AG10803 (cell line): ENCODE data around the gene ZCCHC9.
"Not testable (repeated sequence)": the region's sequence is repeated elsewhere in the genome, so short reads cannot be mapped to it uniquely, and the experiment has no call there.

Experiments
- DNase-seq: peaks from one replicate; pipeline ENCODE4 v3.0.0; 2010; ENCODE audit warnings: low read depth
- H3K4me3 ChIP-seq: 2 replicates; pipeline ENCODE4 v1.5.1; 2011; ENCODE audit warnings: mild to moderate bottlenecking, low read length, control low read depth
- TF ChIP-seq, protein P1 (sequence below): conservative IDR thresholded peaks from 2 replicates; pipeline ENCODE4 v1.5.1; 2011; ENCODE audit warnings: mild to moderate bottlenecking, low read length, control low read depth, inconsistent platforms

The ZCCHC9 gene

GRCh38 chr5:81290146-81290545 lies 11.2 kb upstream of the ZCCHC9 start:
- peak; percentile 41 for DNase-seq
- H3K4me3 ChIP-seq, result no peak overlapping the region
- TF ChIP-seq, protein P1, sequence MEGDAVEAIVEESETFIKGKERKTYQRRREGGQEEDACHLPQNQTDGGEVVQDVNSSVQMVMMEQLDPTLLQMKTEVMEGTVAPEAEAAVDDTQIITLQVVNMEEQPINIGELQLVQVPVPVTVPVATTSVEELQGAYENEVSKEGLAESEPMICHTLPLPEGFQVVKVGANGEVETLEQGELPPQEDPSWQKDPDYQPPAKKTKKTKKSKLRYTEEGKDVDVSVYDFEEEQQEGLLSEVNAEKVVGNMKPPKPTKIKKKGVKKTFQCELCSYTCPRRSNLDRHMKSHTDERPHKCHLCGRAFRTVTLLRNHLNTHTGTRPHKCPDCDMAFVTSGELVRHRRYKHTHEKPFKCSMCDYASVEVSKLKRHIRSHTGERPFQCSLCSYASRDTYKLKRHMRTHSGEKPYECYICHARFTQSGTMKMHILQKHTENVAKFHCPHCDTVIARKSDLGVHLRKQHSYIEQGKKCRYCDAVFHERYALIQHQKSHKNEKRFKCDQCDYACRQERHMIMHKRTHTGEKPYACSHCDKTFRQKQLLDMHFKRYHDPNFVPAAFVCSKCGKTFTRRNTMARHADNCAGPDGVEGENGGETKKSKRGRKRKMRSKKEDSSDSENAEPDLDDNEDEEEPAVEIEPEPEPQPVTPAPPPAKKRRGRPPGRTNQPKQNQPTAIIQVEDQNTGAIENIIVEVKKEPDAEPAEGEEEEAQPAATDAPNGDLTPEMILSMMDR, result no peak

GRCh38 chr5:81292130-81292529 lies 9.3 kb upstream of the ZCCHC9 start:
- TF ChIP-seq, protein P1, result no peak
- no peak overlapping the region for H3K4me3 ChIP-seq
- no peak for DNase-seq

DNA sequence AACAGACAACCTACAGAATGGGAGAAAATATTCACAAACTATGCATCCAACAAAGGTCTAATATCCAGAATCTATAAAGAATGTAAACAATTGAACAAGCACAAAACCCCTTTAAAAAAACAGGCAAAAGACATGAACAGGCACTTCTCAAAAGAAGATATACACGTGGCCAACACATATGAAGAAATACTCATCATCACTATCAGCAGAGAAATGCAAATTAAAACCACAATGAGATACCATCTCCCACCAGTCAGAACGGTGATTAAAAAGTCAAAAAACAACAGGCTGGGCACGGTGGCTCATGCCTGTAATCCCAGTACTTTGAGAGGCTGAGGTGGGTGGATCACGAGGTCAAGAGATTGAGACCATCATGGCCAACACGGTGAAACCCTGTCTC lies 7.4 kb upstream of the ZCCHC9 start:
- DNase-seq, H3K4me3 ChIP-seq: not testable (repeated sequence)

GRCh38 chr5:81297531-81297930 lies 3.9 kb upstream of the ZCCHC9 start:
- no peak for DNase-seq
- no peak overlapping the region for H3K4me3 ChIP-seq
- TF ChIP-seq, protein P1, result no peak

GRCh38 chr5:81300921-81301270 lies 491 bp upstream of the ZCCHC9 start:
- H3K4me3 ChIP-seq, result peak overlapping the region; percentile 97
- TF ChIP-seq, protein P1, result no peak
- no peak for DNase-seq

DNA sequence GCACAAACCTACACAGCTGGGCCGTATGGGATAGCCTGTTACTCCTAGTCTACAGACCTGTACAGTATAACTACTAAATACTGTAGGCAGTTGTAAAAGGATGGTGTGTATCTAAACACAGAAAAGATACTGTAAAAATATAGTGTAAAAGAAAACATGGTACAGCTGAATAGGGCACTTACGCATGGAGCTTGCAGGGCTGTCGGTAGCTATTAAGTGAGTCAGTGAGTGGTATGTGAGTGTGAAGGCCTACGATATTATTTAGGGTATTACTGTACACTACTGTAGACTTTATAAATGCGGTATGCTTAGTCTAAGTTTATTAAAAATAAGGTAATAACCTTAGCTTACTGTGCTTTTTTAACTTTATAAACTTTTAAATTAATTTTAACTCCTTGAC lies 1.2 kb downstream of the ZCCHC9 start:
- peak overlapping the region; percentile 97 for H3K4me3 ChIP-seq
- peak; percentile 4 for DNase-seq
- TF ChIP-seq, protein P1, result no peak

- DNase-seq, result peak; percentile 42
- TF ChIP-seq, protein P1, result no peak
Observed at GRCh38 chr5:81303563-81303962, 2.2 kb downstream of the ZCCHC9 start.

GRCh38 chr5:81305785-81306184 lies 4.4 kb downstream of the ZCCHC9 start:
- TF ChIP-seq, protein P1, result no peak
- H3K4me3 ChIP-seq, result no peak overlapping the region
- DNase-seq, result no peak

More at GRCh38 chr5:81303563-81303962, 2.2 kb downstream of the ZCCHC9 start:
- H3K4me3 ChIP-seq, result no peak overlapping the region
